Prostate gland (tissue), 2 donors: ENCODE results near the gene IDH3B. TPM values are rescaled to one million over a fixed set of nuclear protein-coding genes. Genes with fewer than 3 reads are reported as not detected.

ENCODE experiments used
- DNase-seq: peaks from one replicate; pipeline ENCODE4 v3.0.0-alpha.2; 2019; ENCODE audit warnings: low spot score
- H3K27ac ChIP-seq, 2 donors: fragments of 200-600 bp; sonication (generic); 2 replicates each; pipeline ENCODE4 v1.5.1; 2017 to 2019
- H3K27me3 ChIP-seq: fragments of 200-600 bp; sonication (generic); replicated peaks from 2 replicates; pipeline ENCODE4 v1.5.1; 2019; ENCODE audit not compliant: insufficient read depth
- H3K36me3 ChIP-seq, 2 donors: fragments of 200-600 bp; sonication (generic); 1 replicate in 1 of 2; 2 replicates in 1 of 2; pipeline versions ENCODE4 v1.5.1 to v1.8.1; 2017 to 2019
- H3K4me1 ChIP-seq: fragments of 200-600 bp; sonication (generic); replicated peaks from 2 replicates; pipeline ENCODE4 v1.5.1; 2019
- H3K4me3 ChIP-seq, 2 donors: fragments of 200-600 bp; sonication (generic); 2 replicates each; pipeline ENCODE4 v1.5.1; 2017 to 2019
- H3K9me3 ChIP-seq: fragments of 200-600 bp; sonication (generic); 2 replicates; pipeline ENCODE4 v1.5.1; 2017
- POLR2A ChIP-seq: fragments of 450-650 bp; IDR thresholded peaks from one replicate; pipeline ENCODE4 v1.6.1; 2016; ENCODE audit warnings: antibody characterized with exemption, mild to moderate bottlenecking
- POLR2AphosphoS5 ChIP-seq: sonication (generic); formaldehyde crosslinking; IDR thresholded peaks from one replicate; pipeline ENCODE4 v1.6.1; 2017; ENCODE audit warnings: antibody characterized with exemption
- WGBS: methylation state at CpG from one replicate; pipeline ENCODE4 v1.1.5; 2018; 5-methylcytosine and 5-hydroxymethylcytosine counted together
- intact Hi-C: fragments of 100-400 bp; cut with DNase I; formaldehyde crosslinking; loops from one replicate; pipeline ENCODE4 v1.14.2; 2022
- total RNA-seq, 2 donors: library from RNA; depleted of rRNA; stranded (reverse); fragments of >200 nt; gene quantifications; one replicate each; pipeline ENCODE4 v1.1.0, GENCODE V29; 2016
- TF ChIP-seq, protein P1 (sequence below), 4 experiments: fragments of 200-600 bp in 2 of 4; fragments of 450-650 bp in 2 of 4; sonication (generic) in 2 of 4; IDR thresholded peaks; 1 replicate in 3 of 4; 2 replicates in 1 of 4; pipeline ENCODE4 v1.5.1; 2016 to 2019; ENCODE audit warnings: antibody characterized with exemption in 4 of 4, mild to moderate bottlenecking in 2 of 4, moderate library complexity in 2 of 4

Gene IDH3B
- total RNA-seq, 2 donors from 2014 or later = 132 to 141 TPM

DNA sequence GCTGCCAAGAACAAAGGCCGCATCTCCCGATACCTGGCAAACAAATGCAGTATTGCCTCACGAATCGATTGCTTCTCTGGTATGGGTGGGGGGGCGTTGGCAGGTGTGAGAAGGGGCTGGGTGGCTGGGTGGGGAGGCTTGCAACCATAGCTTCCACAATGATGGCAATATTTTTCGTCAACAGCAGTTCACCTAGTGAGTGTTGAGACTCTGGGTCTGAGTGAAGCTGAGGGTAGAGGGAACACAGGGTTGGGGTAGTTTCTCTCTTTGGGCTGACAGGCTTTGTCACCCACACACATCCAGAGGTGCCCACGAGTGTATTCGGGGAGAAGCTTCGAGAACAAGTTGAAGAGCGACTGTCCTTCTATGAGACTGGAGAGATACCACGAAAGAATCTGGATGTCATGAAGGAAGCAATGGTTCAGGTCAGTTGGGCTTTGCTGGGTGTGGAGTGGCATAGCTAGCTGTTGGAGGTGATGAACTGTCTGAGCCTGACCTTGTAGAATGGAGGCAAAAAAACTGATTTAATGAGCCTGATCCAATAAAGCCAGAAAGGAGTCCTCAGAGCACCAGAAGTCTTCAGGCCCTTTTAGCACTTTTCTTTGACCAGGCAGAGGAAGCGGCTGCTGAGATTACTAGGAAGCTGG lies 7.4 kb downstream of the IDH3B start:
- intact Hi-C loops = no loop called here
- WGBS = 89% methylated on average over 12 of the region's 12 CpGs
- Histone ChIP-seq H3K27me3 (no peaks in the 10 kb centered on the region), H3K36me3 (peaks cover 24 to 45% of the 10 kb centered on the region in 2 donors), H3K4me1 (peaks cover 8% of the 10 kb centered on the region), H3K27ac (no peak overlapping the region), H3K9me3 (no peaks in the 10 kb centered on the region), H3K4me3 (no peak overlapping the region)
- DNase-seq = no peak
- TF ChIP-seq POLR2A (no peak), POLR2AphosphoS5 (no peak)
- TF ChIP-seq, protein P1, sequence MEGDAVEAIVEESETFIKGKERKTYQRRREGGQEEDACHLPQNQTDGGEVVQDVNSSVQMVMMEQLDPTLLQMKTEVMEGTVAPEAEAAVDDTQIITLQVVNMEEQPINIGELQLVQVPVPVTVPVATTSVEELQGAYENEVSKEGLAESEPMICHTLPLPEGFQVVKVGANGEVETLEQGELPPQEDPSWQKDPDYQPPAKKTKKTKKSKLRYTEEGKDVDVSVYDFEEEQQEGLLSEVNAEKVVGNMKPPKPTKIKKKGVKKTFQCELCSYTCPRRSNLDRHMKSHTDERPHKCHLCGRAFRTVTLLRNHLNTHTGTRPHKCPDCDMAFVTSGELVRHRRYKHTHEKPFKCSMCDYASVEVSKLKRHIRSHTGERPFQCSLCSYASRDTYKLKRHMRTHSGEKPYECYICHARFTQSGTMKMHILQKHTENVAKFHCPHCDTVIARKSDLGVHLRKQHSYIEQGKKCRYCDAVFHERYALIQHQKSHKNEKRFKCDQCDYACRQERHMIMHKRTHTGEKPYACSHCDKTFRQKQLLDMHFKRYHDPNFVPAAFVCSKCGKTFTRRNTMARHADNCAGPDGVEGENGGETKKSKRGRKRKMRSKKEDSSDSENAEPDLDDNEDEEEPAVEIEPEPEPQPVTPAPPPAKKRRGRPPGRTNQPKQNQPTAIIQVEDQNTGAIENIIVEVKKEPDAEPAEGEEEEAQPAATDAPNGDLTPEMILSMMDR (IDR thresholded peaks at IDR 0.05) = no peak

- TF ChIP-seq POLR2A (no peak), POLR2AphosphoS5 (no peak)
- TF ChIP-seq, protein P1 (IDR thresholded peaks at IDR 0.05) = no peak
- no peak overlapping the region for H3K27ac ChIP-seq
- H3K36me3 ChIP-seq = peaks cover 24 to 41% of the 10 kb centered on the region in 2 donors
- intact Hi-C loops = no loop called here
- no peak overlapping the region for H3K4me3 ChIP-seq
- peaks cover 8% of the 10 kb centered on the region for H3K4me1 ChIP-seq
- H3K27me3 ChIP-seq = no peaks in the 10 kb centered on the region
- no peak for DNase-seq
- WGBS = 90% methylated on average over 15 of the region's 17 CpGs
- no peaks in the 10 kb centered on the region for H3K9me3 ChIP-seq
These were observed 8.5 kb downstream of the IDH3B start for GRCh38 chr20:2655331-2656116.

DNA sequence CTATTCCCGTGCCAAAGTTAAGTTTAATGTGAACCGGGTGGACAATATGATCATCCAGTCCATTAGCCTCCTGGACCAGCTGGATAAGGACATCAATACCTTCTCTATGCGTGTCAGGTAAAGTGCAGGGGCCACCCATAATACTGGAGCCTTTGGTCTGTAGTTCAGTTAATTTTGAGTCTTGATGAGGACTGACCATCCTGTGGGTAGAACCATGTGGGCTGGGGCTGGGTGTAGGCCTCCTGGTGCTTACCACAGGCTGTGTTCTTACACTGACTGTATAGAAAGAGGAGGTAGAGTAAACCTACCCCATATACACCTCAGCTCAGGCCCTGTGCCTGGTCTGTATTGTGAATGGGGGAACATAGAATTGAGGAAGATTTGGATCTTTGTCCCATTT lies 9.2 kb downstream of the IDH3B start:
- Histone ChIP-seq H3K27me3 (no peaks in the 10 kb centered on the region), H3K4me1 (peaks cover 8% of the 10 kb centered on the region), H3K4me3 (no peak overlapping the region), H3K9me3 (no peaks in the 10 kb centered on the region), H3K27ac (no peak overlapping the region), H3K36me3 (peaks cover 24 to 34% of the 10 kb centered on the region in 2 donors)
- DNase-seq = no peak
- TF ChIP-seq POLR2AphosphoS5 = no peak
- TF ChIP-seq POLR2A = no peak
- TF ChIP-seq, protein P1 (IDR thresholded peaks at IDR 0.05) = no peak
- intact Hi-C loops = no loop called here
- WGBS = 84% methylated on average over 3 of the region's 3 CpGs

DNA sequence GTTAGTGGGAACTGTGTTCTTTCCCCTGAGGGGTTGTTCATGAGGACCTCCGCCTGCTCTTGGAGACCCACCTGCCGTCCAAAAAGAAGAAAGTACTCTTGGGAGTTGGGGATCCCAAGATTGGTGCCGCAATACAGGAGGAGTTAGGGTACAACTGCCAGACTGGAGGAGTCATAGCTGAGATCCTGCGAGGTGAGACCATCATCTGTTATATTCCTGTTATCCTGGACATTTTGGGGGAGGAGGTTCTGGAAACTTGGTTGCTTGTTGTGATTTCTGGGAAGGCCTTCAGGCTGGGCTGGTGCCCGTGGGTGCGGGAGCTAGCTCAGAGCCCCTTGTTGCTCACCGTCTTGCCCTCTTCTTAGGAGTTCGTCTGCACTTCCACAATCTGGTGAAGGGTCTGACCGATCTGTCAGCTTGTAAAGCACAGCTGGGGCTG lies 9.6 kb downstream of the IDH3B start:
- TF ChIP-seq, protein P1 (IDR thresholded peaks at IDR 0.05) = no peak
- no peak for TF ChIP-seq POLR2AphosphoS5
- no peak for TF ChIP-seq POLR2A
- Histone ChIP-seq H3K36me3 (peaks cover 24 to 31% of the 10 kb centered on the region in 2 donors), H3K27ac (no peak overlapping the region), H3K4me3 (no peak overlapping the region), H3K4me1 (peaks cover 8% of the 10 kb centered on the region), H3K27me3 (no peaks in the 10 kb centered on the region), H3K9me3 (no peaks in the 10 kb centered on the region)
- intact Hi-C loops = no loop called here
- 81% methylated on average over 9 of the region's 9 CpGs for WGBS
- no peak for DNase-seq
